ENCODE measurements around the gene FHL5. TPM values are rescaled to one million over a fixed set of nuclear protein-coding genes. Genes with fewer than 3 reads are reported as not detected.

The FHL5 gene
- total RNA-seq, 4 donors from 2014 or later = 11.4 to 36.3 (median 12.1) TPM

DNA sequence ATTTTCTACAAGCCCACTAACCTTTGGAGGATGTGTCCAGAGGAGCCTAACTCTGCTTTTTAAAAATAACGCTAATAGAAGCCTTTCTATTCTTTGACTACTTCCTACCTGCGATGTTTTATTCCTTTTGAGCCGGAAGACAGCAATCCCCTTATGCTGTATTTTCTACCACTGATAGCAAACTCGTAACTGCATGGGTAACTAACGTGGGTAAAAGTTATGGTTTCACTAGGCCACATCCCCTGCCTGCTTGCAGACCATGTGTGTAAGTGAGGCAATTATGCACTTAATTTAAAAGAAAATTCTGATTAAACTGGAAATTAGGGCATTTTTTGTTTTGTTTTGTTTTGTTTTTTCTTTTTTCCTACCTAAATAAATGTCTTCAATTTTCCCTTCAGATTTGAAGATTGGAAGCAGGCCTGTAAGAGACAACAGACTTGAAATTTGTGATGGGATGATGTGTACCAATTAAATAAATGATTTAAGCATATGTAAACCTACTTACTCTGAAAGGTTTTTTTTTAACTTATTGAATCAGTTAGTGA is 40.4 kb upstream of the FHL5 start:
- no peaks in the 10 kb centered on the region for H3K27me3 ChIP-seq
- ATAC-seq = no peak
- peak overlapping the region; percentile 66 to 75 for H3K4me3 ChIP-seq
- peaks cover 0 to 34% (median 6%) of the 10 kb centered on the region in 3 donors for H3K4me1 ChIP-seq
- 0 to 3% methylated on average over 5 of the region's 5 CpGs for WGBS, 2 donors (ENCODE audit: low coverage in 1 of 2)
- peaks cover 0 to 28% of the 10 kb centered on the region in 2 donors for H3K36me3 ChIP-seq
- TF ChIP-seq POLR2A (IDR thresholded peaks at IDR 0.05) = no peak
- no peak for TF ChIP-seq EP300 (IDR thresholded peaks at IDR 0.05)
- no peak for TF ChIP-seq CTCF (IDR thresholded peaks at IDR 0.05)
- no peak for TF ChIP-seq POLR2AphosphoS5 (IDR thresholded peaks at IDR 0.05)
- no peaks in the 10 kb centered on the region for H3K9me3 ChIP-seq
- H3K27ac ChIP-seq = peak overlapping the region; percentile 88 to 98 (median 93)

- Histone ChIP-seq H3K9me3 (no peaks in the 10 kb centered on the region), H3K36me3 (peaks cover 9 to 78% of the 10 kb centered on the region in 2 donors), H3K27ac (no peak overlapping the region), H3K4me1 (peaks cover 0 to 11% (median 0%) of the 10 kb centered on the region in 3 donors), H3K27me3 (no peaks in the 10 kb centered on the region), H3K4me3 (no peak overlapping the region)
- ATAC-seq = no peak
- no peak for TF ChIP-seq POLR2A (IDR thresholded peaks at IDR 0.05)
- TF ChIP-seq CTCF (IDR thresholded peaks at IDR 0.05) = no peak
- no peak for TF ChIP-seq POLR2AphosphoS5 (IDR thresholded peaks at IDR 0.05)
- no peak for TF ChIP-seq EP300 (IDR thresholded peaks at IDR 0.05)
- 94 to 96% methylated on average over 3 of the region's 3 CpGs for WGBS, 2 donors (ENCODE audit: low coverage in 1 of 2)
Observed at GRCh38 chr6:96528193-96528592, 34.7 kb upstream of the FHL5 start.

GRCh38 chr6:96532399-96532798 is 30.5 kb upstream of the FHL5 start:
- Histone ChIP-seq H3K27me3 (no peaks in the 10 kb centered on the region), H3K4me1 (no peaks in the 10 kb centered on the region), H3K4me3 (no peak overlapping the region), H3K27ac (no peak overlapping the region), H3K36me3 (peaks cover 10 to 71% of the 10 kb centered on the region in 2 donors), H3K9me3 (no peaks in the 10 kb centered on the region)
- ATAC-seq = no peak
- TF ChIP-seq POLR2AphosphoS5 (IDR thresholded peaks at IDR 0.05) (no peak), CTCF (IDR thresholded peaks at IDR 0.05) (no peak), POLR2A (IDR thresholded peaks at IDR 0.05) (no peak), EP300 (IDR thresholded peaks at IDR 0.05) (no peak)
- 33 to 60% methylated on average over 1 of the region's 1 CpG for WGBS, 2 donors (ENCODE audit: low coverage in 1 of 2)

DNA sequence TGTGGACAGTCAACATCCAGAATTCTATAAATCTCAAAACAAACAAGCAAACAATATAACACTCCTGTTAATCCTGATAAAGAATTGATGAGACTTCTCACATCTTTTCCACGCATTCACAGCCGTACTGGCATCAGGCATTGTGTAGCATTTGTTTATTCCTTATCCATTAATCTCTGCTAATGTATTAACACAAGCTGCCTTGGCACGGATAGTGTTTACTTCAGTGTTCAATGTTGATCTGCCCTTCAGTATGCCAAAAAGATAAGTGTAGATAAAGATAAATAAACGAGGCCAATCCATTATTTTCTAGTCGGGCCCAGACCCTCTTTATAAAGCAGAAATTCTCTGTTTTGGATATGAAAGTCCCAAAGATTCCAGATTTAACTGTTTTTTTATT is 25.2 kb upstream of the FHL5 start:
- Histone ChIP-seq H3K27me3 (no peaks in the 10 kb centered on the region), H3K9me3 (no peaks in the 10 kb centered on the region), H3K4me1 (no peaks in the 10 kb centered on the region), H3K4me3 (no peak overlapping the region), H3K36me3 (peaks cover 7 to 59% of the 10 kb centered on the region in 2 donors), H3K27ac (no peak overlapping the region)
- TF ChIP-seq POLR2AphosphoS5 (IDR thresholded peaks at IDR 0.05) (no peak), CTCF (IDR thresholded peaks at IDR 0.05) (no peak), POLR2A (IDR thresholded peaks at IDR 0.05) (no peak), EP300 (IDR thresholded peaks at IDR 0.05) (no peak)
- ATAC-seq = no peak
- WGBS, 2 donors (ENCODE audit: low coverage in 1 of 2) = 45 to 57% methylated on average over 5 of the region's 5 CpGs

DNA sequence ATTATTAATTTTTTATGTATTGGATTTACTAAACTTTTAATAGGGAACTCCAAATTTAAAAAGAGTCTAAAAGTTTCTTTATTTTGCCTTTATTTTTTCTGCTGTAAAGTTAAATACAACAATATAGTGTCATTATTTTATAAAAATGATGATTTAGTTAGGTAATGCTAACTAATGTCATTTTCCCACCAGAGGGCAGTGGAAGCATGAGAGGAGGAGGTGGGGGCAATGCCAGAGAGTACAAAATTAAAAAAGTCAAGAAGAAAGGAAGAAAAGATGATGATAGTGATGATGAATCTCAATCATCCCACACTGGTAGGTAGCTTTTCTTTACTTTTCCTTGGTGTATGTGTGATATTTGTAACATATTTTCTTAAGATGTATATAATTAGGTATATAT is 20.2 kb upstream of the FHL5 start:
- no peak overlapping the region for H3K27ac ChIP-seq
- TF ChIP-seq POLR2A (IDR thresholded peaks at IDR 0.05) (no peak), CTCF (IDR thresholded peaks at IDR 0.05) (no peak), EP300 (IDR thresholded peaks at IDR 0.05) (no peak), POLR2AphosphoS5 (IDR thresholded peaks at IDR 0.05) (no peak)
- H3K4me3 ChIP-seq = no peak overlapping the region
- no peaks in the 10 kb centered on the region for H3K4me1 ChIP-seq
- no peak for ATAC-seq
- no peaks in the 10 kb centered on the region for H3K27me3 ChIP-seq
- H3K36me3 ChIP-seq = peaks cover 7 to 86% of the 10 kb centered on the region in 2 donors
- H3K9me3 ChIP-seq = no peaks in the 10 kb centered on the region

All from gastroesophageal sphincter (tissue), 4 donors.